HG03558 (cell line): ENCODE results near the gene RNF157.

ENCODE experiments used
- ATAC-seq: cut with Tn5 transposase; IDR thresholded peaks from one replicate; pipeline ENCODE4 v1.9.1; 2021; ENCODE audit warnings: moderate number of reproducible peaks; ENCODE audit not compliant: unreplicated experiment; ENCODE audit errors: extremely low read depth

The RNF157 gene

GRCh38 chr17:76146053-76146851 is 94.0 kb downstream of the RNF157 start:
- no peak for ATAC-seq

- no peak for ATAC-seq
Observed at GRCh38 chr17:76145231-76146052, 94.9 kb downstream of the RNF157 start.

- ATAC-seq = no peak
Observed at GRCh38 chr17:76142585-76143041, 97.7 kb downstream of the RNF157 start.

- no peak for ATAC-seq
Observed at GRCh38 chr17:76142039-76142584, 98.2 kb downstream of the RNF157 start.

GRCh38 chr17:76141212-76142038 is 98.9 kb downstream of the RNF157 start, which contains the start of gene FOXJ1:
Gene FOXJ1 (minus strand): TSS chr17:76141245. CDS start chr17:76140395, 850 bp downstream.
- ATAC-seq = peak; percentile 64

GRCh38 chr17:76140661-76141211 is 99.6 kb downstream of the RNF157 start:
- ATAC-seq = no peak

GRCh38 chr17:76139801-76140660 is 100.3 kb downstream of the RNF157 start:
- ATAC-seq = no peak

- no peak for ATAC-seq
Observed at GRCh38 chr17:76138896-76139752, 101.2 kb downstream of the RNF157 start.

- ATAC-seq = no peak
Observed at GRCh38 chr17:76138234-76138895, 101.9 kb downstream of the RNF157 start.

GRCh38 chr17:76137351-76138233 is 102.7 kb downstream of the RNF157 start:
- ATAC-seq = no peak

GRCh38 chr17:76137001-76137350 is 103.3 kb downstream of the RNF157 start:
- no peak for ATAC-seq

GRCh38 chr17:76136276-76137000 is 103.9 kb downstream of the RNF157 start:
- ATAC-seq = no peak

- no peak for ATAC-seq
Observed at GRCh38 chr17:76135810-76136188, 104.5 kb downstream of the RNF157 start.

- ATAC-seq = no peak
Observed at GRCh38 chr17:76134911-76135809, 105.1 kb downstream of the RNF157 start.
